Measurements from ENCODE around the gene GBF1. TPM values are rescaled to one million over a fixed set of nuclear protein-coding genes. Genes with fewer than 3 reads are reported as not detected.

GBF1 gene
- total and polyA plus RNA-seq, 2 of the 13 experiments (the other 11 are each of a cell fraction or from before 2014, with no cell fraction given) = 17.1 to 21.9 TPM

DNA sequence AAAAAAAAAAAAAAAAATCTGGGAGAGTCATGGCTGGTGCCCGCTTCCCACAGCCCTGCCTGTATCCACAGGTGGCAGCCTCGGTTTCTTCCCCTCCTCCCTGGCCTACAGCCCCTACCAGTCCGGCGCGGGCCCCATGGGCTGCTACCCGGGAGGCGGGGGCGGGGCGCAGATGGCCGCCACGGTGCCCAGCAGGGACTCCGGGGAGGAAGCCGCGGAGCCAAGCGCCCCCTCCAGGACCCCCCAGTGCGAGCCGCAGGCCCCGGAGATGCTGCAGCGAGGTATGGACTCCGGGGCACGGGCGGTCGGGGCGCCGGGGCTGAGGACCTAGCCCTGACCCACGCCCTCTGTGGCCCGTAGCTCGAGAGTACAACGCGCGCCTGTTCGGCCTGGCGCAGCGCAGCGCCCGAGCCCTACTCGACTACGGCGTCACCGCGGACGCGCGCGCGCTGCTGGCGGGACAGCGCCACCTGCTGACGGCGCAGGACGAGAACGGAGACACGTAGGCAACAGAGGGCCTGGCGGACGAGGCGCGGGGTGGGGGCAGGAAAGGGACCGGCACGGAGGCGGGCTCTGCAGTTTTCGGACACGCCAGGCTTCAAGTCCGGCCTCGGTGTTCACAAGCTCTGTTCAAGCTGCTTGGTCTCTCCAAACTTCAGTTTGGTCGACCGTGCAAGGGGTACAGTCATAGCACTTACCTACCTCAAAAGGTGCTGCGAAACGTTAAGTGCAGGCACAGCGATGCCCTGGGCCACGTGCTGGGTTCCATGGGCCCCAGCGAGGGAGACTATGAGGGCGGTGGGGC is 154.1 kb downstream of the GBF1 start (continued):
- TF ChIP-seq NFYB (CRISPR knock-in tag; IDR thresholded peaks at IDR 0.05) (peak; percentile 43; the same call in 1 of the 2 replicates), YY1 (IDR thresholded peaks at IDR 0.05; ENCODE audit: insufficient read depth, insufficient replicate concordance, low read depth, low read length) (peak; percentile 75), ZNF850 (CRISPR knock-in tag; conservative IDR thresholded peaks at IDR 0.05) (no peak), TBL1XR1 (IDR thresholded peaks at IDR 0.05; ENCODE audit: borderline replicate concordance, low read length, partially characterized antibody) (no peak), NRL (CRISPR knock-in tag; IDR thresholded peaks at IDR 0.05; ENCODE audit: borderline replicate concordance) (peak; percentile 59; the same call in 1 of the 2 replicates), TBP (CRISPR knock-in tag; IDR thresholded peaks at IDR 0.05) (no peak), EHMT2 (IDR thresholded peaks at IDR 0.05; ENCODE audit: borderline replicate concordance, low read depth, low read length) (no peak), ZNF333 (CRISPR knock-in tag; IDR thresholded peaks at IDR 0.05; ENCODE audit: borderline replicate concordance) (peak; percentile 70; the same call in 1 of the 2 replicates), THYN1 (CRISPR knock-in tag; IDR thresholded peaks at IDR 0.05; ENCODE audit: borderline replicate concordance, low read depth) (no peak), MAFG (CRISPR knock-in tag; IDR thresholded peaks at IDR 0.05) (no peak)
- TF ChIP-seq, protein P1, sequence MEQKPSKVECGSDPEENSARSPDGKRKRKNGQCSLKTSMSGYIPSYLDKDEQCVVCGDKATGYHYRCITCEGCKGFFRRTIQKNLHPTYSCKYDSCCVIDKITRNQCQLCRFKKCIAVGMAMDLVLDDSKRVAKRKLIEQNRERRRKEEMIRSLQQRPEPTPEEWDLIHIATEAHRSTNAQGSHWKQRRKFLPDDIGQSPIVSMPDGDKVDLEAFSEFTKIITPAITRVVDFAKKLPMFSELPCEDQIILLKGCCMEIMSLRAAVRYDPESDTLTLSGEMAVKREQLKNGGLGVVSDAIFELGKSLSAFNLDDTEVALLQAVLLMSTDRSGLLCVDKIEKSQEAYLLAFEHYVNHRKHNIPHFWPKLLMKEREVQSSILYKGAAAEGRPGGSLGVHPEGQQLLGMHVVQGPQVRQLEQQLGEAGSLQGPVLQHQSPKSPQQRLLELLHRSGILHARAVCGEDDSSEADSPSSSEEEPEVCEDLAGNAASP (CRISPR knock-in tag; IDR thresholded peaks at IDR 0.05; ENCODE audit: borderline replicate concordance) = peak; percentile 54; the same call in 1 of the 2 replicates
- TF ChIP-seq, protein P2, sequence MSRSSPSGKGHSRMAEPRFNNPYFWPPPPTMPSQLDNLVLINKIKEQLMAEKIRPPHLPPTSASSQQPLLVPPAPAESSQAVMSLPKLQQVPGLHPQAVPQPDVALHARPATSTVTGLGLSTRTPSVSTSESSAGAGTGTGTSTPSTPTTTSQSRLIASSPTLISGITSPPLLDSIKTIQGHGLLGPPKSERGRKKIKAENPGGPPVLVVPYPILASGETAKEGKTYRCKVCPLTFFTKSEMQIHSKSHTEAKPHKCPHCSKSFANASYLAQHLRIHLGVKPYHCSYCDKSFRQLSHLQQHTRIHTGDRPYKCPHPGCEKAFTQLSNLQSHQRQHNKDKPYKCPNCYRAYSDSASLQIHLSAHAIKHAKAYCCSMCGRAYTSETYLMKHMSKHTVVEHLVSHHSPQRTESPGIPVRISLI (CRISPR knock-in tag; IDR thresholded peaks at IDR 0.05; ENCODE audit: borderline replicate concordance) = no peak; the same call in 1 of the 2 replicates
- TF ChIP-seq, protein P3, sequence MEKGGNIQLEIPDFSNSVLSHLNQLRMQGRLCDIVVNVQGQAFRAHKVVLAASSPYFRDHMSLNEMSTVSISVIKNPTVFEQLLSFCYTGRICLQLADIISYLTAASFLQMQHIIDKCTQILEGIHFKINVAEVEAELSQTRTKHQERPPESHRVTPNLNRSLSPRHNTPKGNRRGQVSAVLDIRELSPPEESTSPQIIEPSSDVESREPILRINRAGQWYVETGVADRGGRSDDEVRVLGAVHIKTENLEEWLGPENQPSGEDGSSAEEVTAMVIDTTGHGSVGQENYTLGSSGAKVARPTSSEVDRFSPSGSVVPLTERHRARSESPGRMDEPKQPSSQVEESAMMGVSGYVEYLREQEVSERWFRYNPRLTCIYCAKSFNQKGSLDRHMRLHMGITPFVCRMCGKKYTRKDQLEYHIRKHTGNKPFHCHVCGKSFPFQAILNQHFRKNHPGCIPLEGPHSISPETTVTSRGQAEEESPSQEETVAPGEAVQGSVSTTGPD (CRISPR knock-in tag; IDR thresholded peaks at IDR 0.05) = no peak
- TF ChIP-seq, protein P4, sequence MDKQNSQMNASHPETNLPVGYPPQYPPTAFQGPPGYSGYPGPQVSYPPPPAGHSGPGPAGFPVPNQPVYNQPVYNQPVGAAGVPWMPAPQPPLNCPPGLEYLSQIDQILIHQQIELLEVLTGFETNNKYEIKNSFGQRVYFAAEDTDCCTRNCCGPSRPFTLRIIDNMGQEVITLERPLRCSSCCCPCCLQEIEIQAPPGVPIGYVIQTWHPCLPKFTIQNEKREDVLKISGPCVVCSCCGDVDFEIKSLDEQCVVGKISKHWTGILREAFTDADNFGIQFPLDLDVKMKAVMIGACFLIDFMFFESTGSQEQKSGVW (CRISPR knock-in tag; IDR thresholded peaks at IDR 0.05; ENCODE audit: borderline replicate concordance) = no peak
- TF ChIP-seq, protein P5, sequence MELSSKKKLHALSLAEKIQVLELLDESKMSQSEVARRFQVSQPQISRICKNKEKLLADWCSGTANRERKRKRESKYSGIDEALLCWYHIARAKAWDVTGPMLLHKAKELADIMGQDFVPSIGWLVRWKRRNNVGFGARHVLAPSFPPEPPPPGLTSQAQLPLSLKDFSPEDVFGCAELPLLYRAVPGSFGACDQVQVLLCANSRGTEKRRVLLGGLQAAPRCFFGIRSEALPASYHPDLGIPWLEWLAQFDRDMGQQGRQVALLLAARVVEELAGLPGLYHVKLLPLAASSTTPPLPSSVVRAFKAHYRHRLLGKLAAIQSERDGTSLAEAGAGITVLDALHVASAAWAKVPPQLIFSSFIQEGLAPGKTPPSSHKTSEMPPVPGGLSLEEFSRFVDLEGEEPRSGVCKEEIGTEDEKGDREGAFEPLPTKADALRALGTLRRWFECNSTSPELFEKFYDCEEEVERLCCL (CRISPR knock-in tag; IDR thresholded peaks at IDR 0.05; ENCODE audit: borderline replicate concordance) = 0 out of 2 replicates have a peak, but pooled peaks have one; percentile 36
- TF ChIP-seq, protein P6, sequence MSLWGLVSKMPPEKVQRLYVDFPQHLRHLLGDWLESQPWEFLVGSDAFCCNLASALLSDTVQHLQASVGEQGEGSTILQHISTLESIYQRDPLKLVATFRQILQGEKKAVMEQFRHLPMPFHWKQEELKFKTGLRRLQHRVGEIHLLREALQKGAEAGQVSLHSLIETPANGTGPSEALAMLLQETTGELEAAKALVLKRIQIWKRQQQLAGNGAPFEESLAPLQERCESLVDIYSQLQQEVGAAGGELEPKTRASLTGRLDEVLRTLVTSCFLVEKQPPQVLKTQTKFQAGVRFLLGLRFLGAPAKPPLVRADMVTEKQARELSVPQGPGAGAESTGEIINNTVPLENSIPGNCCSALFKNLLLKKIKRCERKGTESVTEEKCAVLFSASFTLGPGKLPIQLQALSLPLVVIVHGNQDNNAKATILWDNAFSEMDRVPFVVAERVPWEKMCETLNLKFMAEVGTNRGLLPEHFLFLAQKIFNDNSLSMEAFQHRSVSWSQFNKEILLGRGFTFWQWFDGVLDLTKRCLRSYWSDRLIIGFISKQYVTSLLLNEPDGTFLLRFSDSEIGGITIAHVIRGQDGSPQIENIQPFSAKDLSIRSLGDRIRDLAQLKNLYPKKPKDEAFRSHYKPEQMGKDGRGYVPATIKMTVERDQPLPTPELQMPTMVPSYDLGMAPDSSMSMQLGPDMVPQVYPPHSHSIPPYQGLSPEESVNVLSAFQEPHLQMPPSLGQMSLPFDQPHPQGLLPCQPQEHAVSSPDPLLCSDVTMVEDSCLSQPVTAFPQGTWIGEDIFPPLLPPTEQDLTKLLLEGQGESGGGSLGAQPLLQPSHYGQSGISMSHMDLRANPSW (CRISPR knock-in tag; IDR thresholded peaks at IDR 0.05; ENCODE audit: borderline replicate concordance) = no peak
